NCI-H345 treated with DMSO at 0.1 percent for 48 hours (cell line): Measurements from ENCODE around the gene SMIM13.

Experiments
- DNase-seq: peaks from one replicate; lab custom pipeline; 2025; ENCODE audit not compliant: unreplicated experiment; lab: John Stamatoyannopoulos, UW

The SMIM13 gene

GRCh38 chr6:11185204-11185842, 91.7 kb downstream of the SMIM13 start:
- DNase-seq: no peak

- no peak for DNase-seq
Observed at GRCh38 chr6:11187301-11187700, 93.7 kb downstream of the SMIM13 start.
